Stimulated activated CD8-positive, alpha-beta memory T cell treated with anti-CD3 and anti-CD28 coated beads, Interleukin-12 subunit alpha, Interleukin-12 subunit beta, amount 100 ng/mL, for 4 hours (primary cell): ENCODE data around the gene SCYGR2.
"Not testable (repeated sequence)": the region's sequence is repeated elsewhere in the genome, so short reads cannot be mapped to it uniquely, and the experiment has no call there.

Source experiments
- DNase-seq: peaks from one replicate; pipeline ENCODE4 v3.0.0-alpha.2; 2020; ENCODE audit warnings: low read depth

The SCYGR2 gene

GRCh38 chr2:227598835-227599503, at the start of gene SCYGR2:
TSS of gene SCYGR2 (plus strand) at chr2:227598893. CDS start at chr2:227598893, 0 bp downstream.
- not testable (repeated sequence) for DNase-seq

GRCh38 chr2:227551836-227552235, 46.9 kb upstream of the SCYGR2 start:
- DNase-seq: no peak

- DNase-seq: no peak
Measured at GRCh38 chr2:227562581-227562980, 36.1 kb upstream of the SCYGR2 start.

GRCh38 chr2:227565080-227565479, 33.6 kb upstream of the SCYGR2 start:
- DNase-seq: no peak

GRCh38 chr2:227566012-227566411, 32.7 kb upstream of the SCYGR2 start:
- DNase-seq: no peak

- no peak for DNase-seq
Measured at GRCh38 chr2:227568852-227569169, 29.9 kb upstream of the SCYGR2 start.

- no peak for DNase-seq
Measured at GRCh38 chr2:227570615-227571014, 28.1 kb upstream of the SCYGR2 start.

GRCh38 chr2:227576110-227576509, 22.6 kb upstream of the SCYGR2 start:
- no peak for DNase-seq

GRCh38 chr2:227576812-227577211, 21.9 kb upstream of the SCYGR2 start:
- no peak for DNase-seq

GRCh38 chr2:227577555-227577954, 21.1 kb upstream of the SCYGR2 start:
- DNase-seq: no peak

- DNase-seq: no peak
Measured at GRCh38 chr2:227578642-227579041, 20.1 kb upstream of the SCYGR2 start.

GRCh38 chr2:227579791-227580190, 18.9 kb upstream of the SCYGR2 start:
- DNase-seq: no peak

GRCh38 chr2:227582369-227582768, 16.3 kb upstream of the SCYGR2 start:
- no peak for DNase-seq

- no peak for DNase-seq
Measured at GRCh38 chr2:227592694-227593387, 5.9 kb upstream of the SCYGR2 start.

- DNase-seq: no peak
Measured at GRCh38 chr2:227595797-227596196, 2.9 kb upstream of the SCYGR2 start.

GRCh38 chr2:227597036-227597435, 1.7 kb upstream of the SCYGR2 start:
- DNase-seq: no peak

- no peak for DNase-seq
Measured at GRCh38 chr2:227597998-227598397, 695 bp upstream of the SCYGR2 start.

- no peak for DNase-seq
Measured at GRCh38 chr2:227602358-227602757, 3.7 kb downstream of the SCYGR2 start.

GRCh38 chr2:227606476-227606875, 7.8 kb downstream of the SCYGR2 start:
- no peak for DNase-seq

- DNase-seq: no peak
Measured at GRCh38 chr2:227607941-227608340, 9.2 kb downstream of the SCYGR2 start.

GRCh38 chr2:227608561-227609338, 10.1 kb downstream of the SCYGR2 start:
- peak; percentile 5 for DNase-seq

GRCh38 chr2:227610123-227610522, 11.4 kb downstream of the SCYGR2 start:
- no peak for DNase-seq
